GM19467 (cell line): Measurements from ENCODE around the gene AGAP3.

ENCODE experiments used
- ATAC-seq: cut with Tn5 transposase; IDR thresholded peaks from one replicate; pipeline ENCODE4 v1.9.1; 2021; ENCODE audit warnings: mild to moderate bottlenecking, moderate library complexity; ENCODE audit not compliant: unreplicated experiment

The AGAP3 gene

DNA sequence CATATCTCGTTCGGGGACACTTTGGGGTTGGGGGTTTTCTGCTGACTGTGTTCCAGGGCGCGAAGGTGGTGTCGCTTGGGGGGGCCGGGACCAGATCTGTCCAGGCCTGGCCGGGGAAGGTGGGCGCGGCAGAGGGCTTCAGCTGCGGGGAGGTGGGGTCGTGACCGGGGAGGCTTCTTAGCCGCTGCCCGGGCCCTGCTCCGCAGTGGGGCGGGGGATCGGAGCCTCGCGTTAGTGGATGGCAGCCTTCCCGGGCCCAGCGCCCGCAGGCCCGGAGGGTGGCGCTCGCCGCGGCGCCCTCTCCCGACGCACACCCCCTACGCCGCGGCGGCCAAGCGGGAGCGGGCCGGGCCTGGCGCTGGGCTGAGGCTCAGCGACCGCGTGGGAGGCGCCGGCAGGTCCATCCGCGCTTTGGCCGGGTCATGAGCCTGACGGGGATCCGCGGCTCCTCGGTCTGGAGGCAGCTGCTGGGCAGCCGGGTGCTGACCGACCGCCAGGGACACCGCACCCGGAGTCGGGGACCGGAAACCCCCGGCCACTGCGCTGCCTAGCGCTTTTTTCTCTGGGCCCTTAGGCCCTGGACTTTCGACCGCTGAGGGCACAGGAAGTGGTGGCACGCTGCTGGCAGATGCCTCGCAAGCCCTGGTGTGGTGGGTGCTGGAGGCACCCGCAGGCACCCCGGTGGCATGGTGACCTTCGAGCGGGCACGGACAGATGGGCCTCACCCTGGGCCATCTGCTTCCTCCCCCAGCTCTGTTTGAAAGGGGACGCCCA, 1.2 kb downstream of the AGAP3 start:
- ATAC-seq, result no peak

DNA sequence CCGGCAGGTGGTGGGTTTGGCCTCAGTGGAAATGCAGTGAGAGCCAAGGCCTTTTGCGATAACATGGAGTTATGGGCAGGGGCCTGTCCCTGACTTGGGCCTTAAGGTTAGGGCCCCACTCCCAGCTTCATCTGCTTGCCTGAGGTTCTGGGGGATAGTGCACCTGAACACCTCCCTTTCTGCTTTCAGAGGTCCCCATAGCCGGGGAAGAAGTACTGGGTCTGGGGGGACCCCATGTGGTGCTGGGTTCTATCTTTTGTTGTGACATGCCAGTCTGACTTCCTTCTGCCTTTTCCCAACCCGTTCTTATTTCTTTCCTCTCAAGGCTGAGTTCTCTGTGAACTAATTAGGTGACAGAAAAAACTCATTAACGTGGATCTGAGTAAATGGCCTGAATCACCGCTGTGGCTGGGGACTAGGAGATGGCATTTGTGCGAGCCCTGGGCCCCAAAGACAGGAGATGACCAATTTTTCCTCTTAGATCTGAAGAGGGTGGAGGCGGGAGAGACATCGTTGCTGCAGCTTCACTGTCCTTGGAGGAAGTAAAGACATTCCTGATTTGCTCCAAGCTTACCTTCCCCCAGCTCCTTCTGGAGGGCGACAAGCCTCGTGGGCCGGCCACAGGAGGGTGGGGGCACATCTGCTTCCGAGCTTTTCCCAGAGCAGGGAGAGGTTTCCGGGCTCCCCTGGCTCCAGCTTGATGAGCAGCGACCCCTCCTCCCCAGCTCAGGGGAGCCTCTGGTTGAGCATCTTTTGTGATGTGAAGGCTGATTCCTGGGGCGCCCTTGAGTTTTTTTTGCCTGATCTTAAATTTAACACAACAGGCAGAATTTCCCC, 2.0 kb downstream of the AGAP3 start:
- ATAC-seq, result no peak

DNA sequence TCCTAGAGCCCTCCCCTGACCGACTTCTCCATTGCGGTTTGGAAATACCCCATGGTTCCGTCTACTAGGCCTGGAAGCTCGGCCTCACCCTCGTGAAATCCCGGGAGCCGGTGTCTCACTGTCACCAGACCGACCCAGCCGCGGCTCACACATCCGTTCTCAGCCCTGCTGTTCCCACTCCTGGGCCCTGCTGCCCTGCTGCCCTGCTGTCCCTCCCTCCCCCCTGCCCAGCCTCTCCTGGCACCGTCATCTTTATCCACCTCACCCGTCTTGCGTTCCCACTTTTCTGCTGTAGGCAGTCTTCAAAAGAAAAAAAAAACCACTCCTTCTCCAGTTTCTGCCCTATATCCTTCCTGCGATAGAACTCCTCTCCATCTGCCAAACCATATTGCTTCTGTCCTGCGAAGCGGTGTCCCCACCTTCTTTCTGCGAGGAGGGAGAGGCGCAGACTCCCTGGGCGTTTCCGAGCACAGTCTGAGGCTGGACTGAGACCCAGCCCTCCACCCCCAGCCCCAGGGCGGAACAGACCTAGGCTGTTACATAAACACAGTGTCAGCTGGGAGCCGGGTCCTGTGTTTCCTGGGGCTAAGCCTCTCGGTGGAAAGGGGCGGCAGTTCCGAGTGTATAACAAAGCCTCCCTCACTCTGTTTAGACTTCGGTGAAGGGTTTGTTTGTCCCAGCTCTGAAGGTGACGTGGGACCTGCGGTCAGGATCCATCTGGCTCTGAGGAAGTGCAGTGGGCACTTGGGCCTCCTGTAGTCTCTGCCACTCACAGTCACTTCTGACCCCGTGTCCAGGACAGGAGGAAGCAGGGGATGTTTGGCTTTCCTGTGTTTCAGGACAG, 2.8 kb downstream of the AGAP3 start:
- no peak for ATAC-seq

DNA sequence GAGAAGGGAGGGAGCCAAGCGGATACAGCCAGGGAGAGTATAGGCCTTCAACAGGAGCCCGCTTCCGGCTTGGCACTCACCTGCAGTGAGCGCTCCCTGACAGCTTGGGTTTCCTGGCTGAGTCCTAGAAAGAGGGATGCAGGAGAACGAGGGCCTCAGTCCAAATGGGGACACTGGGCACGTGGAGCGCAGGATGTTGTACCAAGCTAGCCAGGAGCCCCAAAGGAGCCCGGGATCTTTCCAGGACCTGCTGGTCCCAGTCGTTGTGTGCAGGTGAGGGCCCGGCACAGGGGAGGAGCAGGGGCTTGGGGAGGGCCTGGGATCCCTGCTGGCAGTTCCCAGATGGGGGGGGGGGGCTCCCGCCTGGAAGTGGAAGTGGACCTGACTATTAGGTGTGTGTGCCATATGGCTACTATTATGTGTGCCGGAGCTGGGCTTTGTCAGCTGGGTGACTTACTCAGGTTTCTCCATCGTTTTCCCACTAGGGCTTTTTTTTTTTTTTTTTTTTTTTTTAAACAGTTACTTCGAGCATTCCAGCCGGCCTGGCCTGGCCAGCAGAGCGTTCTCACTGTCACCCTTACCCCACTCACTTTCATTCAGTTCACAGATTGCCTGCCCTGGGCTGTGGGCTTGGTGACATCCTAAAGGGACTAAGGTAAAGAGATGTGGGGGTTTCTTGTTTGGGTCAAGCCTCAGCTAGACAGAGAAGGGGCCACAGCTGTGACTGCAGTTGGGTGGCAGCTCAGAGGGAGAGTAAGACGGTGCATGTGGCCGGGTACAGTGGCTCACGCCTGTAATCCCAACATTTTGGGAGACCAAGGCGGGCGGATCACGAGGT, 3.8 kb downstream of the AGAP3 start:
- ATAC-seq, result no peak

DNA sequence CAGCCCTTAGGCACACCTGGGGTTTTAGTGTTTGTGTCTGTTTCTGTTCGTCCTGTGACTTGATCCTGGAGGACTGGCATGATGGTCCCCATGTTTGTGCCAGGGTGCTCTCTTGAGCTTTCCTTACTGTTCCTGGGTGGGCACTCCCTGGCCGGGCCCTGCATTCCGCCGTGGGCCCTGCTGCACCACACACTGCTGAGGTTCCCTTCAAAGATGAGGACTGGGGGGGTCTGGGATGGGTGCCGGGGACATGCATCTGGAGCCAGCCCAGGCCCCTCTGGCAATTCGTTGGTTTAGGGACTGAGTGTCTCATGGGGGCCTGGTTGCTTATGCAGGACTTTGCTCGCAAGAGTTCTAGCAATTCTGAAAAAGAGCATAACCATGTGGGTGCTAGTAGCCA, 4.7 kb downstream of the AGAP3 start:
- no peak for ATAC-seq

DNA sequence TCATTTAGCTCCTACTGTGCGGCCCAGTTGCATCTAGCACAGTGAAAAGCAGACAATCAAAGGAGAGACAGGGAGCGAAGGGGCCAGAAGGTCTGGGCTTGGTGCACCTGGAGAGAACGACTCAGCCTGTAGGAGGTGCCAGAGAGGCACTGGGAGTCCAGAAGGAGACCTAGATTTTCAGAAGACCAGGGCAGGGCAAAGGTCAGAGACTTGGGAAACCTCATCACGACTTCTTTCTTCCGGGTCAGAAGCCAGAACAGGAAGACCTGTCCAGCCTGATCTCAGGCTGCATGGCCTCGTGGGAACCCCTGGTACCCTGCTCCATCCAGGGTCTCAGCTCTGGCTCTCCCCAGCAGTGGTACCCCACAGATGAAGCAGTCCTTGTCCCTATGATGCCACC, 5.2 kb downstream of the AGAP3 start:
- ATAC-seq, result no peak

DNA sequence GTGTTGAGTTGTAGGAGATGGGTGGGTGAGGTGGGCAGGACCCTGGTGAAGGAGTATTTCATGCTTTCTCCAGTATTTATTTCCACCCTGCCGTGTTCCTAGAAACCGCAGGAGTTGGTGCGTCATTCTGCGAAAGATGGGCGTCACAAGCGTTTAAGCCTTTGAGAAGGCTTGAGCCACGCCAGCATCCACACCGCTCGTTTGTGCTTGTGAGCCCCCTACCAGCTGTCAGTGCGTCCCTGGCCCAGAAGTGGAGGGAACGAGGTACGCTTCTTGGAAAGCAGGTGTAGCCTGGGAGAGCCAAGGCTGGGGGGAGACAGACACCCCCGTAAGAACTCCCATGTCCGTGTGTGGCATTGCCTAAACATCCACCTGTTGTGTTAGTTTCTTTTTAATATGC, 5.7 kb downstream of the AGAP3 start:
- ATAC-seq, result no peak

DNA sequence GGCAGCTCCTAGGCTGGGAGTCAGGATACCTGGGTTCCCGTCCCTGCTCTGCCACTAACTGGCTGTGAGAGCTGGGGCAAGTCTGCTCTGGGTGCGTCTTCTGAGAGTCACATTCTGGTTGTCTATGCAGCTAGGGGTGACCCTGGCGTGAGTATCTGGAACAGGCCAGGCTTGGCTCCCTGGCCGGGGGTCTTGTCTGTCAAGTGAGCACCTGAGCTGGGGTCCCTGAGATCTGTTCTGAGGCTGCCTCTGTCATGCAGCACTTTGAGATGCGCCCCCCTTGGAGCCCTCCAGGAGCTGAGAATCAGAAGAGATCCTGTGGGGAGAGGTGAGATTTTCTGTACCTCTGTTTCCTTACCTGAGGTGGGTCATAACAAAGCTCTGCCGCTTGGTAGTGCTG, 7.5 kb downstream of the AGAP3 start:
- no peak for ATAC-seq

DNA sequence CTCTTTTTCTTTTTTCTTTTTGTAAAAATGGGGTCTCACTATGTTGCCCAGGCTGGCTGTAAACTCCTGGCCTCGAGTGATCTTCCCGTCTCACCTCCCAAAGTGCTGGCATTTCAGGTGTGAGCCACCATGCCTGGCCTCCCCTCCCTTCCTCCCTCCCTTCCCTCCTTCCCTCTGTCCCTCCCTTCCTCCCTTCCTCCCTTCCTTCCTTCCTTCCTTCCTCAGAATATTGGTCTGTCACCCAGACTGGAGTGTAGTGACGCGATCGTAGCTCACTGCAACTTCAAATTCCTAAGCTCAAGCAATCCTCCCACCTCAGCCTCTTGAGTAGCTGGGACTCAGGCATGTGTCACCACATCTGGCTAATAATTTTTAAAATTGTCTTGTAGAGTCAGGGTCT, 8.4 kb downstream of the AGAP3 start:
- ATAC-seq, result no peak

DNA sequence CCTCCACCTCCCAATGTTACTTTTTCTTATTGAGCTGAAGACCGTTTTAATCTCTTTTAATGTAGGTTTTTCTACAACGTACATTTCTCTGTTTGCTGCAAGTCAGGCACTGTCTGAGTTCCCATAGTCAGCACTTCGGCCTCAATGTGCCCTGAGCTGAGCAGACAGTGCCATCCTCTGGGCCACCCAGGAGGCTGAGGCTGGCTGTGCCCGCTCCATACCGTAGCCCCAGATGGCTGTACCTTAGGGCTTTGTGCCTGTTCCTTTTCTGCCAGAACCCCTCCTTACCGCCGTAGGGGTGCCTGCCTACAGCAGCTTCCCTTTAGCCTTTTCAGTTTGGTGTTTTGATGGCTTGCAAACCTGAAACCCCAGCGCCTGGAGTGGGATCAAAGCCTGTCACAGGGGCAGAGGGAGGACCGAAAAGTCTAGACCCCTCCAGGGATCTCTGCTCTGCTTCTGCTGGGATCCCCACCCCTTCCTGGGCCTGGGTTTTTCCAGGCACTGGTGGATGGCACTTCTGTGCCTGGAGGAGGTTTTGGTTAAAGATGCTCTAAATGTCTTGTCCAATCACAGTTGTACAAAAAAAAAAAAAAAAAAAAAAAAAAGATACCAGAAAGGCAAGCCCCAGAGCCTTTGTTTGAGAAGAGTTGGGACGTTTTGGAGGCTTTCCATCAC, 9.0 kb downstream of the AGAP3 start:
- ATAC-seq, result no peak

DNA sequence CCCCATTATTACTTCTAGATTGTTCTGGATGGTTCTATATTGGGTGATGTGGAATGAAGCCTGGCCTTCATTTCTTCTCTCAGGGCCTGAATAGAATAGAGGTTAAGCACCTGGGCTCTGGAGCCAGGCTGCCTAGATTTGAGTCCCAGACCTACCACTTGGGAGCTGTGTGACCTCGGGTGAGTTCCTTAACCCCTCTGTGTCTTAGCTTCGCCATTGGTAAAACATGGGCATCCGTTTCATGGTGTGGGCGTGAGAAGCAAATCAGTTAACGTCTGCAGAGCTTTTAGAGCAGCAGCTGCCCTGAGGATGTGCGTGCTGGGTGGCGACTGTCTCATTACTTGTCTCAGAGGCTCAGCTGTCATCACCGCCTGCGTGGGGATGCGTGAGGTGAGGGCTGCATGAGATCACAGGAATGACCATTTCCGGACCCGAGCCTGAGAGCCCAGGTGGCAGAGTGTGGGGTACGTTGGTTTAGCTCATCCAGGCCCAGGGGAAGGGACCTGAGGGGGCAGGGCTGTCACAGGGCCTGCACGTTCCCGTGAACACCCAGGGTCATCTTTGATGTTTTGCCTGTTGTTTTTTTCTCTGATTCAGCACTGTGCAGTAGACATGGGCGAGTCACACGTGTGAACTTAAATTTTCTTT, 9.7 kb downstream of the AGAP3 start:
- no peak for ATAC-seq

DNA sequence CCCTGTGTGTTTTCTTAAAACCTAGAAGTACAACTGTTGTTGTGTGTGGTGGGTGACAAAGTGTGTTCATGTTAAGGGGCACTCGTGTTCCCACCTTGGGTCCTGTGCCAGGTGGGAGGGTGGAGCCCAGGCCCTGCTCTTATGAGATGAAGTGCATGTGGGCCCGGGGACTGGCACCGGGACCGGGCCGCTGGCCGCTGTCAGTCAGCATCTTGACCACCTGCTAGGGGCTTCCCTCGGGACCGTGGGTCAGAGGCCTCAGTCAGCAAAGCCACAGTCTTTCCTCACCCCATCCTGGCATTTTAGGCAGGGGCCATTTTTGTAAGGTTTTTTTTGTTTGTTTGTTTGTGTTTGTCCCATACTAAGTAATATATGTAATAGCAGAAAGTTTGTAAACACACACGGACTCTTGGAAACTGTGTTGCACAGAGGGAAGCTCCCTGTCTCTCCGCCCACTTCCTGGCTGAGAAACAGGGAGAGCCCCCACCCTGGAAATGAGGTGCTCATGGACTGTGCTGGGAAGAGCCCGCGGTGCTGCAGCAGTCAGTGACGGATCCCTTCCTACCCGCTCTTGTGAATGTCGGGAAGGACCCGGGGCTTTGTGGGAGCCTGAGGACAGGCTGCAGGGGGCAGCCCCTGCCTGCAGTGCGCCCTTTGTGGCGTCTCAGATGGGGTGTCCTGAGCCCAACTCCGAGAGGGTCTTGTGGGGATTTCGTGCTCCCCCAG, 13.4 kb downstream of the AGAP3 start:
- ATAC-seq, result no peak

DNA sequence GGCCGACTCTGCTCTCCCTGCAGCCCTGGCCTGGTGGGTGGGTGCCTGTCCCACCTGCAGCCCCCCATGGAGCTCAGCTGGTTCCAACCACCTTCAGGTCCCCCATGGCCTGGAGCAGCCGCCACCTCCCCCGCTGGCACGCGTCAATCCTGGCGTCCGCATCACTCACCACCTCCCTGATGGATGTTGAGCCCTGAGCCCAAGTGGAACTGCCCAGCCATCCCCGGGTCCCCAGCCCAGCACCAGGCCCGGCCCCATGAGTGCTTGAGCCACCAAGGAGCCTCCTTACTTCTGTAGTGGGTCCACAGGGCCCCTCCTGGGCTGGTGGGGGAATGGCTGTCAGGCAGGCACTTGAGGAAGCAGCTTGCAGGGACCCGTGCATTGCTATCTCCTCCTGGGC, 14.6 kb downstream of the AGAP3 start:
- no peak for ATAC-seq

DNA sequence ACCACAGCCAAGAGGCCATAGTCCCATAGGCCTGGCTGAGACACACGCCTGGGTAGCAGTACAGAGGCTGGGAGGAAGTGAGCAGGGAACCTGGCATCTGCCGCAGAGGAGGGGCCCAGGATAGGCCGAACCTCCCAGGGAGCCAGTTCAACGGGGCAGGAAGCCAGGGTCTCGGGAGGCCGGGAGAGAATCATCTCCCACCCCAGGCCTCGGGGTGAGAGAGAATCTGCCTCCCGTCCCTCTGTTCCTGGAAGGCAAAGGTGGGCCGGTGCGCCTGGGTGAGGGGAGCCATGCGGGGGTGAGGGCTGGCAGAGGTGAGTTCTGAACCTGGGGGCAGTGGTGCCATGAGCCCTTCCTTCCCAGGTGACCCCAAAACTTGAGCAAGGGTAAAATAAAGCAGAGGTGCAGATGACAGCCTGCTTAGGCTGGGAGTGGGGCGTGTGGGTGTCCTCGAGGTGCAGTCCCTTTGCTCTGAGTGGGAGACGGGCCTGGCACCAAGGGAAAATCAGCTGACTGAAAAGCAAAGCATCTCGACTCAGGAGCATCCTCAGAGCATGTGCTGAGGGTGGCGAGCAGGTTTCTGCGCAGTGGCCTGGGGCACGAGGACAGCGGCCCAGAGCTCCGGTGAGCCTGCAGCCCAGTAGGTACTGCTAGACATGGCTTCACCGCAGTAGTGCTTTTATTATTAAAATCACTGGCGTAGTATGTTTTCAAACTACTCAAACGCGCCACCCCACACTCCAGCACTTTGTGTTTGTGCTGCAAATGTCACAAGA, 15.5 kb downstream of the AGAP3 start:
- ATAC-seq, result no peak

DNA sequence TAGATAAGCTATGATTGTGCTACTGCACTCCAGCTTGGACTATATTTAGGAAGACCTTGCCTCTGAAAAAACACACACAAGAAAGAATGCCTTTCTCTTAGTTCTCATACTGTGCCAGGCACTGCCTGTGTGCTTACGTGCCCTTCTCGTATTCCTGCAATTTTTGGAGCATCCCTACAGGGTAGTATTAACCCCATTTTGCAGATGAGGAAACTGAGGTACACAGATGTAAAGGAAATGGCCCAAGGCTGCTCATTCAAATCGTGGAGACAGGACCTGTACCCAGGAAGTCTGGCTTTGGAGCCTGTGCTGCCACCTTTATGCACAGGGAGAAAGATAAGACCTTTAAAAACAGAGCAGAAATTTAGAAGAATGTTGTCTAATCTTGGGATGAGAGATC, 16.7 kb downstream of the AGAP3 start:
- no peak for ATAC-seq

DNA sequence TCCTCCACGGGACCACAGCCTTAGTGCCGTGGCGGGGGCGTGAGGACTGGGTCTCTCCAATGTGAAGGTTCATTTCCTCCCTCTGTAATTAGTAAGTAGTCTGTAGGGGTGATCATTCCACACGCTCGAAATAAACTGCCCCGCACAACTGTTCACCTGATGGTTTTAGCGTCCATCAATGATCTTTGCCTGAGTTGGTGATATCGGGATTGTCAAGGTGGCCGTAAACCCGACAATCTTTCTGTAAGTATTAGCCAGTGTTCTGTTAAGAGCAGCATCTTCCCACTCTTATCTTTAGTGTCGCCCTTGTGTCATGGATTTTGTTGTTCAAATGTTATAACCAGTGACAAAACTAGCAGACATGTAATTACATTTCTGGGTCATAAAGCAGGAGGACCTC, 17.7 kb downstream of the AGAP3 start:
- ATAC-seq, result no peak

DNA sequence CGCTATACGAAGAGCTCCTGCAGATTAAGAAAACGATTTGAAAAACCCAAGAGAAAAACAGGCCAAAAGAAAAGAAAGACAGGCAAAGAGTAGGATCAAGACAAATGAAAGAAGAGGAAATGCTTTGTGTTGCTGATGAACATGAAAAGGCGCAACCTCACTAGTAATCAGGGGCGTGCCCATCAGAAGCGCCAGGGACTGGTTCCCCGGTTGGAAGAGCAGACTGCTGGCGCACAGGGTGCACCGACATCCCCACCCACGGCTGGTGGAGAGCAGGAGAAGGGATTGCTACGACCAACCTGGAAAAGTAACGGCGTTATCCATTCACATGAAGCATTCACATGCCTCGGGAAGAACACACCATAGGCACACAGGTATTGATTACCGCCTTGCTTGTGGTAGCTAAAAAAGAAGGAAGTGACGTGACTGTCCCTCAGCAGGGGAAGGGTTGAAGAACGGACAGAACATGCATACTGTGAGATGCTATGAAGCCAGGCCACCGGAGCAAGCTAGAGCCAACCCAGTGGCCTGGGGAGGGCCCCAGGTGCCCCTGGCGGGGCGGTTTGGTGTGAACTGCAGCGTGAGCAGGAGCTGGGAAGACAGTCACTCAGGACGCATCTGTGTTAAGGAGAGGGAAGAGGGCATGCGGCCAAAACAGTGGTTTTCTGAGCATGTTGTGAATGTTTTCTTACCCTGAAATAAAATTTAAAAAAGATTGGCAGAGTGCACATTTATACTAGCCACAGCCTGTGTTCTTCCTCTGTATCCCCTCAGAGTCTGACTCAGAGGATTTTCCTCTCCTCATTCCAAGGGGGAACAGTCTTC, 18.3 kb downstream of the AGAP3 start:
- no peak for ATAC-seq
